ENCODE measurements around the gene IGFN1. TPM values are rescaled to one million over a fixed set of nuclear protein-coding genes. Genes with fewer than 3 reads are reported as not detected.

The IGFN1 gene
- total and polyA plus RNA-seq, 7 donors: 2.7 to 442 (median 33.1) TPM

- no peak for TF ChIP-seq CTCF (IDR thresholded peaks at IDR 0.05)
- Histone ChIP-seq H3K4me3 (no peak overlapping the region), H3K9me3 (no peaks in the 10 kb centered on the region), H3K4me1 (no peaks in the 10 kb centered on the region), H3K27ac (no peak overlapping the region), H3K36me3 (ENCODE audit: insufficient read depth in 1 of 2, low read depth in 1 of 2) (no peaks in the 10 kb centered on the region), H3K27me3 (ENCODE audit: insufficient read depth in 3 of 3, low read length in 2 of 3) (peaks cover 0 to 24% (median 0%) of the 10 kb centered on the region in 3 donors)
- intact Hi-C loops (cut with DNase I): no loop called here
- ATAC-seq: no peak
- 90 to 92% (median 91%) methylated on average over 10 of the region's 10 CpGs for WGBS, 3 donors
- no peak for DNase-seq
Observed at GRCh38 chr1:201272799-201273198, 82.2 kb downstream of the IGFN1 start.

GRCh38 chr1:201274616-201275252, 84.1 kb downstream of the IGFN1 start:
- peak in 2 of 4 donors; percentile 4 to 27 for ATAC-seq
- H3K4me3 ChIP-seq: no peak overlapping the region
- intact Hi-C loops (cut with DNase I): loop anchor here in 1 of 2 donors (5.0 kb wide), 1 partner anchor 68 kb away; no protein-coding TSS in a partner anchor
- TF ChIP-seq CTCF (IDR thresholded peaks at IDR 0.05): no peak
- H3K36me3 ChIP-seq (ENCODE audit: insufficient read depth in 1 of 2, low read depth in 1 of 2): no peaks in the 10 kb centered on the region
- H3K27me3 ChIP-seq (ENCODE audit: insufficient read depth in 3 of 3, low read length in 2 of 3): peaks cover 0 to 15% (median 0%) of the 10 kb centered on the region in 3 donors
- no peaks in the 10 kb centered on the region for H3K4me1 ChIP-seq
- no peak overlapping the region for H3K27ac ChIP-seq
- no peak for DNase-seq
- 70 to 78% (median 72%) methylated on average over 12 of the region's 12 CpGs for WGBS, 3 donors
- no peaks in the 10 kb centered on the region for H3K9me3 ChIP-seq

DNA sequence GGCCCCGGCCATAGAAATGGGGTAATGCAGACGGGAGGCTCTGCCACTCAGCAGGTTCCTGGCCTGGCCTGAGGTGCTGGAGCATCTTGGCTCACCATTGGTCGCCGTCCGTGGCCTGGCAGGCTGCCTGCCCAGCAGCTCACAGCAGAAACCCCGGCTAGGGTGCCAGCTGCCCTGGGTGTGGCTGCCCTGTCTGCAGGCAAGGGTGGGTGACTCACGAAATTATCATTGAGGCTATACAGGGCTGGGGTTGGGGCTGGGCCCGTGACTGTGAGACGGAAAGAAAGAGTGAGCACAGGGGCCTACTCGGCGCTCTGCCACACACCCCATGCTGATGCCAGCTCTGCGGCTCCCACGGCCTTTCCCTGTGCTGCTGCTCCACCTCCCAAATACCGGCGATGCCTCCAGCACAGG, 84.6 kb downstream of the IGFN1 start:
- DNase-seq: peak; percentile 75 to 76
- 27 to 41% (median 34%) methylated on average over 15 of the region's 15 CpGs for WGBS, 3 donors
- H3K36me3 ChIP-seq (ENCODE audit: insufficient read depth in 1 of 2, low read depth in 1 of 2): no peaks in the 10 kb centered on the region
- intact Hi-C loops (cut with DNase I): loop anchor here in 1 of 2 donors (5.0 kb wide), 1 partner anchor 67 kb away; no protein-coding TSS in a partner anchor
- H3K4me3 ChIP-seq: no peak overlapping the region
- peaks cover 0 to 10% (median 0%) of the 10 kb centered on the region in 3 donors for H3K27me3 ChIP-seq (ENCODE audit: insufficient read depth in 3 of 3, low read length in 2 of 3)
- peak; percentile 87 to 95 (median 90) for ATAC-seq
- TF ChIP-seq CTCF (IDR thresholded peaks at IDR 0.05): no peak
- no peaks in the 10 kb centered on the region for H3K9me3 ChIP-seq
- H3K4me1 ChIP-seq: no peaks in the 10 kb centered on the region
- H3K27ac ChIP-seq: no peak overlapping the region

DNA sequence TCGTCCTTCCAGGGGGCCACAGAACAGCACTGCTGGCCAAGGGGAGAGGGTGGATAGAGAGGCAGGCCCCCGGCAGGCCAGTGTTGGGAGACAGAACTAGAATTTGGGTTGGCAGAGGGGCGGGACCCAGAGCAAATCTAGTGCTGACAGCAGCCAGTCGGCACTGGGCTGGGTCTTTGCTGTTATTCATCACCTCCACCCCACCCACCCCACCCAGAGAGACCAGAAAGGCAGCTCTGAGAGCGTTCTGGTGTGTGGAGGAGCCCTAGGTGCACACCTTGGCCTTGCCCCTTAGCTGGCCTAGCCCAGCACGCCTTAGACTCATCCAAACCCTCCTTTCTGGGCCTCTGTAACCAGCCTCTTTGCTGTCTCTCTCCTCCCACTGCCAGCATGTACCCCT, 86.3 kb downstream of the IGFN1 start:
- no peak for ATAC-seq
- no peak overlapping the region for H3K27ac ChIP-seq
- 91 to 94% (median 93%) methylated on average over 5 to 6 of the region's 6 CpGs for WGBS, 3 donors
- H3K36me3 ChIP-seq (ENCODE audit: insufficient read depth in 1 of 2, low read depth in 1 of 2): no peaks in the 10 kb centered on the region
- peaks cover 0 to 13% (median 2%) of the 10 kb centered on the region in 3 donors for H3K27me3 ChIP-seq (ENCODE audit: insufficient read depth in 3 of 3, low read length in 2 of 3)
- TF ChIP-seq CTCF (IDR thresholded peaks at IDR 0.05): no peak
- no peak overlapping the region for H3K4me3 ChIP-seq
- H3K4me1 ChIP-seq: no peaks in the 10 kb centered on the region
- intact Hi-C loops (cut with DNase I): loop anchor here in 1 of 2 donors (5.0 kb wide), 1 partner anchor 65 kb away; no protein-coding TSS in a partner anchor
- DNase-seq: no peak
- no peaks in the 10 kb centered on the region for H3K9me3 ChIP-seq

Data from psoas muscle (tissue), 8 donors.